Putamen (tissue), 1 donor: ENCODE measurements around the gene TC2N.
"Not testable (repeated sequence)": the region's sequence is repeated elsewhere in the genome, so short reads cannot be mapped to it uniquely, and the experiment has no call there.

Source experiments
- DNase-seq: peaks from one replicate; pipeline ENCODE4 v3.0.0-alpha.2; 2016; ENCODE audit warnings: low spot score

Gene TC2N

DNA sequence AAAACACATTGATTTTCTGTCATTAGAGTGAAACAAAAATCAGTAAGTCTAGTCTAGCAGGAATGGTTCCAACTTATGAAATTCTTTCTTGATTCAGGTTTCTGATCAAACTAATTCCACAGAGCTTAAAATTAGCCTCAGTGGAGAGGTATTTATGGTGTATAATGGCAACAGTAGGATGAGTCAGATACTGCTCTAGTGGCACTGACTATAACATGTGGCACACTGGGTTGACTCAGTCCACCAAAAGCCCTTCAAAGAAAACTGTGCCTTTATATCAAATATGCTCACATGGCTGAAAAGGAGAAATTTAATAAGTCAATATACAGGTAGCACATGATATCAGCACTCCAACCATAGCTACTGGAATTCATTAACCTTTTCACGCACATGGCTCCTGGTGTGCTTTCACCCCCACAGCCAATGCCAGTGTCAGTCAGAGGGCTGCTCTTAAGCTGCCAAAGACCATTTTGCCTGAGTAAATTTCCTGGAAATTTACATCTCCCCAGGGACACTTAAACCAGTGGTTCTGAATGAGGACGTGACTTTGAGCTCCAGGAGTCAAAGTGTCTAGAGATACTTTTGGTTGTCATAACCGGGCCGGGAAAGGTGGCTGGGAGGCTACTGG, 113.7 kb downstream of the TC2N start:
- no peak for DNase-seq

GRCh38 chr14:91752961-91753360, 114.4 kb downstream of the TC2N start:
- DNase-seq, result no peak

- DNase-seq, result no peak
Measured at GRCh38 chr14:91751719-91752118, 115.6 kb downstream of the TC2N start.

GRCh38 chr14:91750634-91751198, 116.6 kb downstream of the TC2N start:
- no peak for DNase-seq

GRCh38 chr14:91749868-91750267, 117.5 kb downstream of the TC2N start:
- DNase-seq, result no peak

DNA sequence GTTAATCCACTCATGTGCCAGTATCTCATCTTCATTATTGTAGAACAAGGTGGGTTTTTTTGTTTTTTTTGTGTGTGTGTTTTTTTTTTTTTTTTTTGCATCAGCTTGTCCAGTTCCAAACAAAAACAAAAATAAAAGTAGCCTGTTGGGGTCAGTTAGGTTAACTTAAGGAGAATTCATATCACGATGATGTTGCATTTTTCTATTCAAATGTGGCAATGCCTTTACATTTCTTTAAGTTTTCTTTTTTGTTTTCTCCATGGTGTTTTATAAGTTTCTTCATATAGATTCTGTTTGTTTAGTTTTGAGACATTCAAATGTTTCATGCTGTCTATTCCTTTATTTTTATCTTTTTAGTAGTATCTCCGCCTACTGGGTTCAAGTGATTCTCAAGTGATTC, 119.3 kb downstream of the TC2N start:
- DNase-seq, result no peak

- no peak for DNase-seq
Measured at GRCh38 chr14:91745344-91745743, 122.0 kb downstream of the TC2N start.

DNA sequence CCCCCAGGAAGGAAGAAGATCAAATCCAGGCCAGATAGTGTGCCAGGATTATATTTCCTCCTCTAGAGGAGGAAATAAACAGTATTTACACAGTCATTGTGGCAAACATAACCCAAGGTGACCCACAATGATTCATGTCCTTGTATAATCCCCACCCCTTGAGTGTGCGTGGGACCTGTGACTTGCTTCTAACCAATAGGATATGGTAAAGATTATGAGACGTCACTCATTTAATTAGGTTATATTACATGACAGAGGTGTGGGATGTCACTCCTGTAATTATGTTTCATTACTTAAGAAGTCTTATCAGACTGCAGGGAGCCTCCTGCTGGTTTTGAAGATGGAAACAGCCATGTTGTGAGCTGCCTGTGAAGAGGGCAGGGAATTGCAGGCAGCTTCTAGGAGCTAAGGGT, 123.3 kb downstream of the TC2N start:
- DNase-seq, result no peak

DNA sequence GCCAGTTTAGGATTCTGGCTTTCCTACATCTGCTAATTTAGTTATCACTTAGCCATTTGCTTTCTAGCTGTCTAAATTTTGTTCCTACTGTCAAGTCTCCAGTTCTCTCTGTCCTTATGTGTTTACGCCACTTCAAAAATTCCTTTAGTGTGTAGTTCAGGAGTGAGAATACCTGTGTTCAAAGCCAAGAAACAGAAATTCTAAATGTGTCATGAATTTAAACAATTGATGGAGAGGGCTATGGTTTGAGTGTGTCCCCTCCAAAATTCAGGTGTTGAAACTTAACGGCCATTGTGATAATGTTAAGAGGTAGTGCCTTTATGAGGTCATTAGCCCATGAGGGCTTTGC, 124.1 kb downstream of the TC2N start:
- DNase-seq, result no peak

GRCh38 chr14:91742621-91743304, 124.6 kb downstream of the TC2N start:
- no peak for DNase-seq

- DNase-seq, result not testable (repeated sequence)
Measured at GRCh38 chr14:91739867-91740266, 127.5 kb downstream of the TC2N start.

DNA sequence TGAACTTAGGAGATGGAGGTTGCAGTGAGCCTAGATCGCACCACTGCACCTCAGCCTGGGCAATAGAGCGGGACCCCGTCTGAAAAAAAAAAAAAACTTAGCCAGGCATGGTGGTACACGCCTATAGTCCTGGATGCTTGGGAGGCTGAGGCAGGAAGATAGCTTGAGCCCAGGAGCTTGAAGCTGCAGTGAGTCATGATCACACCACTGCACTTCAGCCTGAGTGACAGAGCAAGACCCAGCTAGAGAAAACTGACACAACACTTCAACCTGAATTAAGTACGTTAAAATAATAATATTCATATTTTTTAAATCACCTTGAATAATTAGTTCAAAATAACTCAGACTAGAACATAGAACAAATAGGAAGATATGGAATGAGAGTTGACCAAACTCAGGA, 129.7 kb downstream of the TC2N start:
- DNase-seq, result no peak

GRCh38 chr14:91732859-91733477, 134.4 kb downstream of the TC2N start:
- DNase-seq, result peak; percentile 2

GRCh38 chr14:91732439-91732838, 134.9 kb downstream of the TC2N start:
- no peak for DNase-seq

- no peak for DNase-seq
Measured at GRCh38 chr14:91731986-91732385, 135.3 kb downstream of the TC2N start, which contains the start of gene CATSPERB. Gene CATSPERB, minus strand, starts transcription at chr14:91732086. Its CDS starts 2,607 bp downstream, at chr14:91729479.

DNA sequence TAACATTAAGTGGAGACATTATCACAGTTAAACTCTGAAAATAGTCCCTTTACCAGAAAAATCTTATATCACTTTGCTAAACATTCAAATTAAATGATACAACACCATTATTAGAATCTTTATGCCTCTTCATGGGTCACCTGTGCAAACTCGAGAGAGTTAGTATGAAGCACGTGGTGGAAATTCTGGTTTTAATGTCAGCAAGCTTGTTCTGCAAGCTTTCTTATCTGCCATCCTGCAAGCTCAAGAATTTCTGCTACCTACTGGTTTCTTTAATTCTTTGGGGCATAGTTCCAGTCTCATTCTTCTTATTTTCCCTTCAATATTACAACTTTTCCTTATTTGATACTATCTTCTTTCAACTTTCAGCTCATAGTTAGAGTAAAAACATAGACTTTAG, 136.3 kb downstream of the TC2N start:
- DNase-seq, result no peak

- no peak for DNase-seq
Measured at GRCh38 chr14:91729756-91730155, 137.6 kb downstream of the TC2N start.
